HG03558 (cell line): ENCODE results near the gene FLYWCH2.

Experiments
- ATAC-seq: cut with Tn5 transposase; IDR thresholded peaks from one replicate; pipeline ENCODE4 v1.9.1; 2021; ENCODE audit warnings: moderate number of reproducible peaks; ENCODE audit not compliant: unreplicated experiment; ENCODE audit errors: extremely low read depth

Gene FLYWCH2

GRCh38 chr16:2874912-2875362, 8.1 kb upstream of the FLYWCH2 start:
- ATAC-seq, result no peak

GRCh38 chr16:2879854-2880508, 3.0 kb upstream of the FLYWCH2 start:
- ATAC-seq, result no peak

GRCh38 chr16:2881783-2882649, 999 bp upstream of the FLYWCH2 start:
- no peak for ATAC-seq

GRCh38 chr16:2883458-2883908, 468 bp downstream of the FLYWCH2 start:
- peak; percentile 12 for ATAC-seq

- ATAC-seq, result no peak
Observed at GRCh38 chr16:2884041-2884451, 1.0 kb downstream of the FLYWCH2 start.

- ATAC-seq, result no peak
Observed at GRCh38 chr16:2894231-2894630, 11.2 kb downstream of the FLYWCH2 start.

- no peak for ATAC-seq
Observed at GRCh38 chr16:2895813-2896212, 12.8 kb downstream of the FLYWCH2 start.

GRCh38 chr16:2896480-2897010, 13.5 kb downstream of the FLYWCH2 start:
- ATAC-seq, result no peak

GRCh38 chr16:2897110-2897509, 14.1 kb downstream of the FLYWCH2 start:
- no peak for ATAC-seq

- ATAC-seq, result no peak
Observed at GRCh38 chr16:2898831-2899563, 16.0 kb downstream of the FLYWCH2 start.

- no peak for ATAC-seq
Observed at GRCh38 chr16:2899564-2900072, 16.6 kb downstream of the FLYWCH2 start.

- ATAC-seq, result no peak
Observed at GRCh38 chr16:2900526-2901075, 17.6 kb downstream of the FLYWCH2 start.

GRCh38 chr16:2902337-2903130, 19.5 kb downstream of the FLYWCH2 start:
- ATAC-seq, result no peak

- ATAC-seq, result no peak
Observed at GRCh38 chr16:2904100-2904921, 21.3 kb downstream of the FLYWCH2 start.

- ATAC-seq, result no peak
Observed at GRCh38 chr16:2904922-2905240, 21.9 kb downstream of the FLYWCH2 start.

- peak; percentile 53 for ATAC-seq
Observed at GRCh38 chr16:2905241-2905987, 22.4 kb downstream of the FLYWCH2 start.

- no peak for ATAC-seq
Observed at GRCh38 chr16:2905988-2906387, 23.0 kb downstream of the FLYWCH2 start.
